NCI-H2029 treated with DMSO at 0.1 percent for 48 hours (cell line): ENCODE results near the gene IQSEC3.
"Not testable (repeated sequence)": the region's sequence is repeated elsewhere in the genome, so short reads cannot be mapped to it uniquely, and the experiment has no call there.

ENCODE experiments used
- DNase-seq: peaks from one replicate; lab custom pipeline; 2025; lab: John Stamatoyannopoulos, UW

IQSEC3 gene

GRCh38 chr12:111699-112493 is 45.3 kb downstream of the IQSEC3 start:
- DNase-seq: no peak

GRCh38 chr12:113347-113746 is 46.8 kb downstream of the IQSEC3 start:
- DNase-seq: no peak

DNA sequence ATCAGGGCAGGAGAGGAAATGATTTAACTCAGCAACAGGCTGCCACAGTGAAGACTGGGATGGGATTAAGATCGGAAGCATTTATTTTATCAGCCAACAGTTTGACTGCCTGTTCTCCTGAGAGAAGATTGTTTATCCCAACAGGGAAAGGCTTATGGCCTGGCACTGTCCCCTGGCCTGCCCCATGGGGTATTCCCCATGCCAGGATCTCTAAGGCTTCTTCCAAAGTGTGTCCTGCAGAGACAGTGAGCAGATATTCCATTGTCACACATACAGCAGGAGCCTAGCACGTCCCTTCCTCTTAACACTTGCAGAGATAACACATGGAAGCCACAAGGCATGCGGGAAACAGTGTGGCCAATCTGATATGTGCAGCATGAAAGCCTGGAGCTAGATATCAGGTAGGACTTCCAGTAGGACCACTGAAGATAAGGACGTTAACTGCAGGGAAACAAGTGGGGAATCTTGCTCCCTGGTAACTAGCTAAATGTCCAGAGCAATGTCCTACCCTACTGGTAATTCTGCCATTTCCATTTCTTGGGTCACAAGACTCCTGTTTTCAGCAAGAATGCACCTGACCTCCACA is 48.2 kb downstream of the IQSEC3 start:
- DNase-seq: no peak

- DNase-seq: no peak
These were observed 49.0 kb downstream of the IQSEC3 start for GRCh38 chr12:115518-115917.

DNA sequence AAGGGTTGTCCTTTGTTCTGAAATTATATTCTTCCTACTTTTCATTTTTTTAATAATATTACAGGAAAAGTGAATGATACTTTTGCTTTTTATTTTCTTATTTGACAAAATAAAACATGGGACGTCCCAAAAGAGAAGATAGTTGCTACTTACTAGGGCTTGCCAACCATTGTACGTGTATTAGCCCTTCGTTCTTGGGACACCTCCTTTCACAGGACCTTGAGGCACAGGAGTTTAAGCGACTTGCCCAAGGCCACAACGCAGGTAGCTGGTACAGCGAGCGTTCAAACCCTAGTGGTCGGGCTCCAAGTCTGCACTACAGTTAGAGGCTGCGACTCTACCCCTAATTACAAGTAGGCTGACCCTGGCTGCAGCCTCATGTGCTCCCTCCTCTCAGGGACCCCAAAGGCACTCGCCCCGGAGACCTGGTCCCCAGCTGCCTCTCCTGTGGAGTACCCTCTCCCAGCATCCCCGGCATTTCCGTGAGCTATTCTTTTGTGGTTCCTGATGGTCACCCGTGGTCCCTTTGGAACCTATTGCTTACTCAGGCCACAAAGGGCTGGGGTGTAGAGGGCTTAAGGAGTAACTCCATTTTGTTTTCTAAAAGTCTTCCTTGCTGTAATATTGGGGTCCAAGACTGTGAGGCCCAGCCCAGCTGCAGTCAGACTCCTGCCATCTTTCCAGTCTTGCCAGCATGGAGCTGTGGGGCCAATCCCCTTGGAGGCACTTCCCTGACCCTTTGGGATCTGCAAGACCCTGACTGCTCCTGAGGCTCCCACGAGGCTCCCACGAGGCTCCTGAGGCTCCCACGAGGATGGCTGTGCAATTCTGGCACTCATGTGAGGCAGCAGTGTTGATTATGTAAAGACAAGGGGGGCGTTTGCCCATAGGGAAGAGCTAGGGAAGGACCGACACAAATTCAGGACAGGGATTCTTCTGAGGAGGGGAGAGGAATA is 49.7 kb downstream of the IQSEC3 start:
- no peak for DNase-seq

- no peak for DNase-seq
These were observed 50.7 kb downstream of the IQSEC3 start for GRCh38 chr12:117311-117710.

DNA sequence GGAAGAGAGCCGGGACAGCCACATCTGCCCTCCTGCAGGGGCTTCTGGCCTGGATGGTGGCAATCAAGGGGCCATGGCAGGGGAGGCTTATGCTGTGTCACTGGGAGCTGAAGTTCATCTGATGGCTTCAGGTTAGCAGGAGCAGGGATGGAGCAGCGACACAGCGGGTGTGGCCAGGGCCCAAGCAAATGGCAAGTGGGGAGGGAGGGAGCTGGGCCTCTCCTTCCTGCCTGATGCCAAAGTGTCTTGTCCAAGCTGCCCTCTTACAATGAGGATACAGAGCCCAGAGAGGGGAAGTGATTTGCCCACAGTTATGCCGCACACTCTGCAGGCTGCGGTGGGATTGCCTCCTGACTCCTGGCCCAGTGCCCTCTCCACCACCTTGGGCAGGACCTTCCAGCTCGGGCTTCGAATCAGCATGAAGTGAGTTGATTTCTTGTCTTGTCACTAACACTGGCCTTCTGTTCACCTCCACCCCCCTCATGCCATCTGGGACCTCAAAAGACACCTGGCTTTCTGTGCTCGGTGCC is 51.3 kb downstream of the IQSEC3 start:
- no peak for DNase-seq

- no peak for DNase-seq
These were observed 52.0 kb downstream of the IQSEC3 start for GRCh38 chr12:118591-118990.

GRCh38 chr12:120951-121350 is 54.4 kb downstream of the IQSEC3 start:
- DNase-seq: no peak

DNA sequence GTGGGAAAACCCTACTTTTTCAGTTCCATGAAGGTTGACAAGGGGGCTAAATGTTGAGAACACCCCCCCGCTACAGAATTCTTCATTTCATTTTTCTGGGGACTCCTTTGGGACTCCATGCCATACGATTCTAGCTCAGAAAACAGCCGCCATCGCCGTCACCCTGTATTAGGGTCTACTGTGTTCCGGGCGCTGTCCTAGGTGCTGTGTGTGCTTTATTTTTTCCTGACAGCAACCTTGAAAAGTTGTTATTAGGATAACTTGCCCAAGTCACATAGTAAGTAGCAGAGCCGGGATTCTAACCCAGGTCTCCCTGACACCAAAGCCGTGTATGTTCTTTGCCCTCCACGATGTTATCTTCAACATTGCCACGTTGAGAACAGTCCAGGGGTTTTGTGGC is 55.1 kb downstream of the IQSEC3 start:
- no peak for DNase-seq

- no peak for DNase-seq
These were observed 58.5 kb downstream of the IQSEC3 start for GRCh38 chr12:125075-125474.

DNA sequence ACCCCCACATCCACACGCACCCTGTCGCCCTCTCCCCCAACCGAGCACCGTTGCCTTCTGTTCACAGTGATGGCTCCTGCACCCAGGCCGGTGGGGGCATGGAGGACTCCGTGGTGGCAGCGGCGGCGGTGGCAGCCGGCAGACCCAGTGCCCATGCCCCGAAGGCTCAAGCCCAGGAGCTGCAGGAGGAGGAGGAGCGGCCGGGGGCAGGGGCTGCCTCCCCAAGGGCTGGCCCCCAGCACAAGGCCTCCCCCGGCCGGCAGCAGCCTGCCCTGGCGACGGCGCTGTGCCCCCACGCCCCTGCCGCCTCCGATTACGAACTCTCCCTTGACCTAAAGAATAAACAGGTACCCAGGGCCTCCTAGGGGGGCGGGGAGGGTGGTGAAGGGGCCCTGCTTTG is 59.0 kb downstream of the IQSEC3 start:
- no peak for DNase-seq

- no peak for DNase-seq
These were observed 61.5 kb downstream of the IQSEC3 start for GRCh38 chr12:128079-128478.

- no peak for DNase-seq
These were observed 62.4 kb downstream of the IQSEC3 start for GRCh38 chr12:129001-129400.

- DNase-seq: no peak
These were observed 64.0 kb downstream of the IQSEC3 start for GRCh38 chr12:130519-130918.

GRCh38 chr12:131008-131407 is 64.4 kb downstream of the IQSEC3 start:
- no peak for DNase-seq

DNA sequence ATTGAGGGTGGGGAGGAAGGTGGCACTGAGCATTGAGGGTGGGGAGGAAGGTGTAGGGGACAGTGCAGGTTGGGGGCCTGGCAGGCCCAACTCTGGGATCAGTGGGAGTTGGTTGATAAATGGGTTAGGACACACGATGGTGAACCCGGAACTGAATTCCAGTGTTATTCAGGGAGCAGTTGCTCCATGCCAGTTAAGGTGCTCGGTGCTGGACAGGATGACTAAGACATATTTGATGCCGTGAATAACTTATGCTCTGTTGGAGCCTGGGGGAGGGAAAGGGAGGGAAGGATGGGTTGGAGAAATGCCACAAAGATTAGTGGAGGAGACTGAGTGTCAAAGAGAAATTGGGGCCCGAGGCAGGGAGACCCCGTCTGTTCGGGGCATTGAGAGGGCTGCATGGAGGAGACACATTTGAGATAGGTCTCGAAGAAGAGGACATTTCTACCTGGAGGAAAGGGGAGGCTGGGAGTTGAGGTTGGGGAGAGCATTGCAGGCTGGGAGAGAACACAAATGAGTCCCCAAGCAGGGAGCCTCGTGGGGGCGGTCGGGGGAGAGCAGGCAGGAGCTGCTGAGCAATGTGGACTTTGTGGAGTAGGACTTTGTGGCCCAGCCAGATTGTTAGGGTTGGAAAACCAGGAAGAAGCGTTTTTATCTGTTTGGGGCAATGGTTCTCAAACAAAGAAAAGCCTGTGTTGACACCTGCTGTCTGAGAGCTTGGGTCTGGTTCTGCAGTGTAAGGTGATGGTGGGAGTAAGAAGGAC is 65.3 kb downstream of the IQSEC3 start:
- no peak for DNase-seq

- not testable (repeated sequence) for DNase-seq
These were observed 67.2 kb downstream of the IQSEC3 start for GRCh38 chr12:133616-134232.

- DNase-seq: no peak
These were observed 68.6 kb downstream of the IQSEC3 start for GRCh38 chr12:135138-135537.

GRCh38 chr12:138171-138897 is 71.8 kb downstream of the IQSEC3 start:
- no peak for DNase-seq
